NOMO-1 (cell line): ENCODE data around the gene CMTM3.
A peak's percentile ranks its signal among the peaks of the same experiment; 100 is the strongest.
"Not testable (repeated sequence)": the region's sequence is repeated elsewhere in the genome, so short reads cannot be mapped to it uniquely, and the experiment has no call there.

ENCODE experiments used
- DNase-seq, 2 experiments: peaks; one replicate each; lab custom pipeline; 2025; ENCODE audit not compliant: unreplicated experiment in 2 of 2; lab: John Stamatoyannopoulos, UW

CMTM3 gene

DNA sequence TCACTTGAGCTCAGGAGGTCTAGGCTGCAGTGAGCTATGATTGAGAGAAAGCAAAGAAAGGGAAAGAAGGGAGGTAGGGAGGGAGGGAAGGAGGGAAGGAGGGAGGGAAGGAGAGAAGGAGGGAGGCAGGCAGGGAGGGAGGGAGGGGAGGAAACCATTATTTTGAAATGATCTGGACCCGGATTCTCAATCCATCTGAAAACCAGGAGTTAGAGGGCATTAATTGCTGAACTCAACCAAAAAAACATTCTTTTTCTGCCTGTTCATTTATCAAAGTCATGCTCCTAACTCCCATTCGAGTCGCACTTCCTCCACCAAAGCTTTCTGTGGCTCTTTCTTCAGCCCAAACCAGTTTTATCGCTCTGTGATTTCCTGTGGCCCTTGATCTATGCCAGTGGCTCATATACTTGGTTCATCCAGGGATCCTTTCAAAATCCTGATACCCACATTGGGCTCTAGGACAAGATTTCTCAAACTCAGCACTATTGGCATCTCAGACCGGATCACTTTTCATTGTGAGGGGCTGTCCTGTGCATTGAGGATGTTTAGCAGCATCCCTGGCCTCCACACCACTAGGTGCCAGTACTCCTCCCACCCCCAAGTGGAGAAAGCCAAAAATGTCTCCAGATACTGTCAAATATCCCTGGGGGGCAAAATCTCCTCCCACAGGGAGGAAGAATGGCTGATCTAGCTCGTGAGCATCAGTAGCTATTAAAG is 53.8 kb downstream of the CMTM3 start:
- peak; percentile 46 to 57 for DNase-seq

DNA sequence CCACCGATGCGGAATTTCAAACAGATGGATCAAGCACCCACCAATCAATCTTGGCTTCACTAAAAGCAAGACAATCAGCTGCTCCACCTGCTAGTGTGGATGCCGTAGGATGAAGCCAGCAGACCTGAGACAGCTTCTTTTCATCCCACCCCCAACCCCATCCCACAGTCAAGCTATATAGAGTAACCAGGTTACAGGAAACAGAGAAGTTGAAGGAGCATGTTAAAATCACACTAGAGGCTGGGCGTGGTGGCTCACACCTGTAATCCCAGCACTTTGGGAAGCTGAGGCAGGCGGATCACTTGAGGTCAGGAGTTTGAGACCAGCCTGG is 54.3 kb downstream of the CMTM3 start:
- no peak for DNase-seq

DNA sequence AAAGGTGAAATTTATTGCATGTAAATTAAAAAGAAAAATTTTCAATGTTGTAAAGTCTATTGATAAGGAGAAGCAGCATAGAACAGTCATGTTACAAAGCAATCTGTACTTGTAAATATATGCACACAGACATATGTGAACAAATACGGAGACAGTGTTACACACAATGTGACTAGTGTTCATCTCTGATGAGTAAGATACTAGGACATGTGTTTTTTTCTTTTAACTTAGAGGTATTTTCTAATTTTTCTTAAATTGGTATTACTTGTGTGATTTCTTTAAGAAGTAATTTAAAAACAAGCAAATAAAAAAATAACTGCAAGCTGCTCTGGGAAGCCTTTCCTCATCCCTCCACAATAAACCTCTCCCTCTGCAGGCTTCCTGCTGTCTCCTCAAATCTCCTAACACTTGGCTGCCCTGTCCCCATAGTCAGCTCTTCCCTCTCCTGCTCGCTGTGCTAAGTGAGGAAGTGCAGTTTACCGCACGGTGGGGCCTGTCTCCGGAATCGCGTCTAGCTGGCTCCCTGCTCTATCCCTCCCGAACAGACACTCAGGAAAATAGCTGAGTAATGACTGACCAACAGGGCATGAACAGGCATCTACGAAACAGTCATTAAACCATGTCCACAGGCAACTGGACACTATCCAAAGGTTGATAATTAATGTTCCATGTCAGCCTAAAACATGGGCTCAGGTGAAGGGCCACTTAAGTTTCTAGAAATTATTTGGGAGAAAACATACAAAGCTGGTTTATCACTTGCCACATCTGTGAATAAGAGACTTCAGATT is 56.1 kb downstream of the CMTM3 start:
- peak in 1 of 2 experiments; percentile 35 for DNase-seq

DNA sequence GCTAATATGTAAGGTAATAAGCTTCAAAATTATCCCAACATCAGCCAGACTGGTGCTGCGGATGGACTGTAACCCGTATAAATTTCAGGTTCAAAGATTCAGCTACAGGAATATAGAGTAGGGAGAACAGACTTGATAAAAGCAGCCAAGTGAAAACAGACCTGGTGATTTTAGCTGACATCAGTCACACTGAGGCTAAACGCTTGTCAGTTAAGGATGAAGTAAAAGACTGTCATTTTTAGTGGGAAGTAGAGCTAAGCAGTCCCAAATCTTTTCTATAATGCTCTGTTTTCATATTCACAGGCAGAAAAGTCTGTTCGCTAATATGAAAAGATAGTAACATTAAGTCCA is 56.7 kb downstream of the CMTM3 start:
- DNase-seq: no peak

DNA sequence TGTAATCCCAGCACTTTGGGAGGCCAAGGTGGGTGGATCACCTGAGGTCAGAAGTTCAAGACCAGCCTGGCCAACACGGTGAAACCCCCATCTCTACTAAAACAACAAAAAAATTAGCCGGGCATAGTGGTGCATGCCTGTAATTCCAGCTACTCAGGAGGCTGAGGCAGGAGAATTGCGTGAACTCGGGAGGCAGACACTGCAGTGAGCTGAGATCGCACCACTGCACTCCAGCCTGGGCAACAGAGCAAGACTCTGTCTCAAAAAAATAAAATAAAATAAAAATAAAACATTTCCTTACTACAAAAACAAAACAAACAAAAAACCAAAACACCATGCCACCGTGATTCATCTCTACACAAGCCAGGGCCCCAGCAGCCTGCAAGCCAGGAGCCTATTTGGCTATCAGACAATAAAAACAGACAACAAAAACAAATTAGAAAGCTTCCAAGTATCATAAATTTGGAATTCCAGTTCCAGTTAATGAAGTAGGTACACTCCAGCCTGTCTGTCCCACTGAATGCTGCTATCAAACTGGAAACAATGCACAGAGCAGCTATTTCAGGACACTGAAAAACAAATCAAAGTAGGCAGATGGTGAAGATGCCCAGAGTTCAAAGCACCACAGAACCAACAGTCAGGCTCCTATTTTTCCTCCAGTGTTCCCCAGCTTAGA is 57.3 kb downstream of the CMTM3 start:
- DNase-seq: not testable (repeated sequence)

DNA sequence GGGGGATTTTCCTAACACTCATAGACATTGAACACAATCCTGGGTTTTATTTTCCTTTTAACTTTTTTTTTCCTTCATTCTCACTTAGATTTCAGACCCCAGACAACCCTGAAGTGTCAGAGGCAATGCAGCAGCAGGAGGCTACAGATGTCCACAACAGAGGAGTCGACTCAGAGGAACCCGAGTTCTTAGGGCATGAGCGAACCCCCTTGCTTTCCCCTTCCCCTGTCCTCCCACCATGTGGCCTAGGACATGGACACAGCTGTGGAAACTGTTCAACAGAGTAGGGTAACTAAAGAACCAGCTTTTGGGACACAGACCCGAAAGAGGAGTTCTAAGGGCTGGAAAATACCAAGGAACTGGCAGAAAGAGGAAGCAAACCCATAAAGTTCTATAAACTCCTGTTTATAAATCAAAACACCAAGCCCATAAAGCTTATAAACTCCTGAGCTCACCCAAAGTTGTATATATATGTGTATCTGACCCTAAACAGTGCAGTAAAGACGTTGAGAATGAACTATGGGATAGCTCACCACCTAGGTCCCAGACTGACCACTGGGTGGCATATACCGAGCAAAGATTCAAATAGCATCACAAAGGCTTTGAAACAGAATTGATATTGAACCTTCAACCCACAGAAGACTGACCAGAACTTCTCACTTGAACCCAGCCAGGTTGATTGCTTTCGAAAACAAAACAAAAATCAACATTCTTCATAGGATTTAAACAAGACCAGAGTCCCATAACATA is 58.1 kb downstream of the CMTM3 start:
- DNase-seq: peak; percentile 10 to 31
